GM21619 (cell line): Measurements from ENCODE around the gene AKT1.

Source experiments
- ATAC-seq: cut with Tn5 transposase; IDR thresholded peaks from one replicate; pipeline ENCODE4 v1.9.1; 2021; ENCODE audit not compliant: unreplicated experiment

The AKT1 gene

DNA sequence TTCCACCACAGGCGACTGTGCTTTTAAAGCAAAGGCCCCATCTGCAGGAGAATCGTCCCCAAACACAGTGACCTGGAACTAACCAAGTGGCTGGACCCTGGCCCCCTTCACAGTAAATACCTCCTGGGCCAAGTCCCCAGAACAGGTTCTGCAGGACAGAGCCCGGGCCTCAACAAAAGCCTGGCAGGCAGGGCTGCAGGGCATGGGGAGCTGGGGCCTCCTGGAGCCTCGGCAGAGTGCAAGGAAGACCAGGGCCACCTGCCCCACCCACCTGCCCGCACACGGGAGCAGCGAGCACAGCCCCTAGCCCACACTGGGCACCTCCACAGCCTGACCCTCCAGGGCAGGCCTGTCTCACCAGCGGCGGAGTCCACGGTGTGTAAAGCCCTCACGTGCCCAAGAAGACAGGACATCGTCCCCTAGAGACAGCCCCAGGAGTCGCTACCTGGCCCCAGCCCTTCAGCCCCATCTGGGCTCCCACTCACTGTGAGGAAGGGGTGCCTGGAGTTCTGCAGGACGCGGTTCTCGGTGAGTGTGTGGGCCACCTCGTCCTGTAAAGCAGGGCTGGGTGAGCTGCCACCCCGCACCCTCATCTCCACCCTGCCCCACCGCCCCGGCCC, 21.0 kb downstream of the AKT1 start:
- no peak for ATAC-seq

GRCh38 chr14:104773505-104774452, 21.8 kb downstream of the AKT1 start:
- no peak for ATAC-seq

DNA sequence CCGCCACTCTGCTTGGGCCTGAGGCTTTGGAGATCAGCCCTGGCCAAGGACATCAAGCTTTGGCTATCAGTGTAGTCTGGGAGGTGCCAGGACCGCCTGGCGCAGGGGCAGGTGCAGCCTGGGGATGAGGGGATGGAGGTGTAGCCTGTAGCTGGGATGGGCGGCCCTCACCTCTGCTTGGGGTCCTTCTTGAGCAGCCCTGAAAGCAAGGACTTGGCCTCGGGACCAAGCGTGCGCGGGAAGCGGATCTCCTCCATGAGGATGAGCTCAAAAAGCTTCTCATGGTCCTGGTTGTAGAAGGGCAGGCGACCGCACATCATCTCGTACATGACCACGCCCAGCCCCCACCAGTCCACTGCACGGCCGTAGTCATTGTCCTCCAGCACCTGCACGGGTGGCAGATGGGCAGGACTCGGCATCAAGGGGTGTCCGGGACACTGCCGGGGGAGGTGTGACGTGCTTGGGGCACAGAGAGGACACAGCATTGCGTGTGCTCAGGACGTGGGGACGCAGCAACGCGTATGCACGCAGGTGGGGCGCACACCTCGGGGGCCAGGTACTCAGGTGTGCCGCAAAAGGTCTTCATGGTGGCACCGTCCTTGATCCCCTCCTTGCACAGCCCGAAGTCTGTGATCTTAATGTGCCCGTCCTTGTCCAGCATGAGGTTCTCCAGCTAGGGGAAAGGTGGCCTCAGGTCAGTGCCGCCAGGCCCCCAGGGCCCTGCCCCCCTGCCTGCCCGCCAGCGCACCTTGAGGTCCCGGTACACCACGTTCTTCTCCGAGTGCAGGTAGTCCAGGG, 22.6 kb downstream of the AKT1 start:
- ATAC-seq, result no peak

DNA sequence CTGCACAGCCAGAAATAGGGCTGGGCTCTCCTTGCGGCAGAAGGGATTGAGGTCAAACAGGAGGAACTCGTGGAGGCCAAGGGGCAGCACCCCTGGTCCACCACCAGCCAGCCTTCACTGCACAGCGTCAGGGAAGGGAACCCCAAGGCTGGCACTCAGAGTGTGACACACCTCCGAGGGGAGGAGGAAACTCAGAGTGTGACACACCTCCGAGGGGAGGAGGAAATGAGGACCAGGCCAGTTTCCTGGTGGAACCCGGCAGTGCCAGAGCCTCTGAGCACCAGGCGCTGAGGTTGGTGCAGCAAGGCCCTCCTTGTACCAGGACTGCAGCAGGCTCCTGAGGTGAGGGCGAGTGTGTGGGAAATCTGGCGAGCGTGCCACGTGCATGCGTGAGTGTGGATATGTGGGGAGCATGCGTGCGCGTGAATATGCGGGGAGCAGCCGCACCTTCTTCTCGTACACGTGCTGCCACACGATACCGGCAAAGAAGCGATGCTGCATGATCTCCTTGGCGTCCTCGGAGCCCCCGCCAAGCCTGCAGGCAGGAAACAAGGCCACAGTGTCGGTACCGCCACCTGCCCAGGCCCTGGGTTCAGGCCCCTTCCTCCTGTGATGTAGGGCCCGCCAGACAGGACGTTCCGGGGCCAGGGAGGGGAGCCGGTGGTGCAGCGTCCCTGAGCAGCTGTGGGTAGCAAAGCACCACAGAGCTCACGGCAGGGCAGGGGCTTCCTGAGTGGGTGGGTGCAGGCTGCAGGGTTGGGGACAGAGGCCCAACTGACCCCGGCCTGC, 23.4 kb downstream of the AKT1 start:
- no peak for ATAC-seq

DNA sequence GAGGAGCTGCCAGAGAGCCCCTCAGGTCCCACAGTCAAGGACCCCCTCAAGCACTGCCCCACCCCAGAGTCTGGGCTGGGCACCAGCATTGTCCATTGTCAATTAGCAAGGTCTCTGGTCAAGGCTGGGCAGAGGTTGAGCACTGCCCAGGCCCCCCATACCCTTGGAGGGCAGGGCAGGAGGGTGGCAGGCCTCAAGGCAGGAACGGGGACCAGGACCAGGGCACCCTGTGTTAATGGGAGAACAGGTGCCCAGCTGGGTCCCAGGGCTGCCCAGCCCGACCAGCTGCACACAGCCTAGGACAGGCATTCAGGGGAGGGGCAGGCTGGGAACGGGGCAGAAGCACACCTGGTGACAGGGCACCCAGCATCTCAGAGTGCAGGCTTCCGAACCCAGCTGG, 24.2 kb downstream of the AKT1 start:
- no peak for ATAC-seq

GRCh38 chr14:104770851-104771272, 24.7 kb downstream of the AKT1 start:
- ATAC-seq, result no peak

- ATAC-seq, result no peak
Measured at GRCh38 chr14:104770072-104770579, 25.4 kb downstream of the AKT1 start.

DNA sequence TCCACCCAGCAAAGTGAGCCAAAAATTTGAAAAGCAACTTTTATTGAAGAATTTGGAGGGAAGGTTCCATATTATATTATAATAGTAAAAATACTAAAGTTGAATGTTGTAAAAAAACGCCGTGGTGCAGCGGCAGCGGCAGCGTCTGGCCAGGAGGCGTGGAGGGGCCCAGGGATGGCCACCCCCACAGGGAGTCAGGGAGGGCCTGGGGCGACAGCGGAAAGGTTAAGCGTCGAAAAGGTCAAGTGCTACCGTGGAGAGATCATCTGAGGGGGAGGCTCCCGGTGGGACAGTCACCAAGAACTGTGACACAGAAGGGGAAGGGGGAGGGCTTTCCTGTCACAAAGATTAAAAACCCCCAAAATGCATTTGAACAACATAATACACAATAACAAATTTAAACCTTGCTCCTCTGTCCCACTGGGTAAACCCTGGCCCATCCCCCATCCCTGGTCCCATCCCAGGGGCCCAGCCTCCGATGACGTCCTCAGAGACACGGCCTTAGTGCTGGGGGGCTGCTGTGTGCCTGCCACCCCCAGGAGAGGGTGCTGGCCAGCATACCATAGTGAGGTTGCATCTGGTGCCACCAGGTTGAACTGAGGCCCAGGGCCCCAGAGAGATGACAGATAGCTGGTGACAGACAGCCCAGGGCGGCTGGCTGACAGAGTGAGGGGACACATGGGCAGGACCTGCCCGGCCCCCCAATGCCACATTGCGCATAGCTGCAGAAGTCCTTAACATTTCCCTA, 26.1 kb downstream of the AKT1 start:
- no peak for ATAC-seq

DNA sequence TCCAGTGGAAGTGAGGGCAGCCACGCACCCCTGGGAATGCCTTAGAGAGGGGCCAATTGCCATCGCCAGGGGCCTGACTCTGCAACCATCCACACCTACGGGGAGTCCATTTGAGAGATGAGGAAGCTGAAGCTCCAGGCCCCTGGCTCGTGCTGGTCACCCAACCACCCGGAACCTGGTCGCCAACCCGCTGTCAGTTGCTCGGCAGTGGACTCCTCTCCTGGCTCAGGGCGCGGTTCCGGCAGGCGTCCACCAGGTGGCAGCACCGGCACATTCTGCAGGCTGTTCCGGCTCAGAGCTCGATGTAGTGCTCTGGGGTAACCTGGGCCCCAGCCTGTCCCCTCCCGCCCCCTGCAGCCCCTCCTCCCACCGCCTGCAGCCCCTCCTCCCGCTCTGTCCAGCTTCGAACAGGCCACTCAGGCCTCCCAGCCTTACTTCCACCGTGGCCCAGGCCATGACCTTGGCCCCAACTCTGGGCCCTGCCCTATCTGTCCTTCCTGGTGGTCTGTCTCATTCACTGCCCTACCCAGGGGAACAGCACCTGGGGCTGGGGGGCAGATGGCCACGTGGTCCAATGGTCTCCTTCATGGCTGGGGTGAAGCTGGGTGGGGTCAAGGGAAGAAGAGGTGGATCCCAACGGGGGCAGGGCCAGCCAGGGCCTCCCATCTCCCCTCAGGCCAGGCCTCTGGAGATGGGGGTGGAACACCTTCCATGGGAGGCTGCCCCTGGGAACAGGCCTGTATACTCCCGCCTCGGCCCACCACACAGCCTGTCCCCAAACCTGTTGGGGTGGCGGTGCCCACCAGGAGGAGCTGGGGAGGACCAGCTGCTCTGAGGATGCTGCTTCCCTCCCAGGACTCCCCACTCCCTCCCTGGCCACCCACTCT, 26.9 kb downstream of the AKT1 start:
- peak; percentile 87 for ATAC-seq

- ATAC-seq, result no peak
Measured at GRCh38 chr14:104767634-104767918, 28.0 kb downstream of the AKT1 start.

DNA sequence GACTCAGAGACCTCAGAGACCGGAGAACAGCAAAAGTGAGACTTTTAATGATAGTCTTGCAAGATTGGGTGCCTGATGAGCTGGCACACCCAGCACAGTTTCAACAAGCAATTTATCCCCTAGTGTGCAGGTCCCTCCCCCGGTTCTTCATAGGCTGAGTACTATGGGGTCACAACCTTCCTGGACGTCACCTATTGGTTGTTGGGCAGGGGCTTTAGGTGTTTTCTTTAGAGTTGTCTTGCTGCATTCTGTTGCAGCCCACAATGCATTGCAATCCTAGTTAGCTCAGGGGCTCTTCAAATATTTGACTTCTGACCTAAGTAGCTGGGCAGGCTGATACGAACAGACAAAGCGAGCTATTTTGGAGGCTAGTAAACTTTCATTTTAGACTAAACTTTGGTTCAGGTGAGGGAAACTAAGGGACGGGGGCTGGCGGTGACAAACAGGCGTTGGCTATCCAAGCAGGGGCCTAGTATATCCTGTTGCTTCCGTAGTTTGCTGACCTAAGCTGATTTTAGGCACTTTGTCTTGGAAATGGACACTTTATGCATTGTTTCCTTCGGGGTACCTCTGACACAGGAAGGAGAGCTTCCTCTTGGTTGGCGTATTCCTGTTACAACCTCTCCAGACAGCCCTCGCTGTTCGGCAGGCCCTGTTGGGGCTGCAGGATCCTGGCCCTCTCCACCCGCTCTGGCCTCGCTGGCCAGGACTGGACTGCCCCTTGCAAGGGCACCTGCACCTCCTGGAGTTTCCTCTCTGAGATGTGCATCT, 28.5 kb downstream of the AKT1 start:
- no peak for ATAC-seq

GRCh38 chr14:104766256-104766862, 29.2 kb downstream of the AKT1 start:
- ATAC-seq, result no peak

DNA sequence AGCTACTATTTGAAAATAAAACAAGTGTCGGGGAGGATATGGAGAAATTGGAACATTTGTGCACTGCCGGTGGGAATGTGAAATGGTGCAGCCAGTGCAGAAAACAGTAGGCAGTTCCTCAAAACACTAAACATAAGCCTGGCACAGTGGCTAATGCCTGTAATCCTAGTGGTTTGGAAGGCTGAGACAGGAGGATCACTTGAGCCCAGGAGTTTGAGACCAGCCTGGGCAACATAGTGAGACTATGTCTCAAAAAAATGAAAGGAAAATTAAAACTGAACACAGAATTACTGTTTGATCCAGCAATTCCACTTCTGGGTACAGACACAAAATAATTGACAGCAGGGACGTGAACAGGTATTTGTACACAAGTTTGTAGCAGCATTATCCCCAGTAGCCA, 30.0 kb downstream of the AKT1 start:
- ATAC-seq, result no peak

DNA sequence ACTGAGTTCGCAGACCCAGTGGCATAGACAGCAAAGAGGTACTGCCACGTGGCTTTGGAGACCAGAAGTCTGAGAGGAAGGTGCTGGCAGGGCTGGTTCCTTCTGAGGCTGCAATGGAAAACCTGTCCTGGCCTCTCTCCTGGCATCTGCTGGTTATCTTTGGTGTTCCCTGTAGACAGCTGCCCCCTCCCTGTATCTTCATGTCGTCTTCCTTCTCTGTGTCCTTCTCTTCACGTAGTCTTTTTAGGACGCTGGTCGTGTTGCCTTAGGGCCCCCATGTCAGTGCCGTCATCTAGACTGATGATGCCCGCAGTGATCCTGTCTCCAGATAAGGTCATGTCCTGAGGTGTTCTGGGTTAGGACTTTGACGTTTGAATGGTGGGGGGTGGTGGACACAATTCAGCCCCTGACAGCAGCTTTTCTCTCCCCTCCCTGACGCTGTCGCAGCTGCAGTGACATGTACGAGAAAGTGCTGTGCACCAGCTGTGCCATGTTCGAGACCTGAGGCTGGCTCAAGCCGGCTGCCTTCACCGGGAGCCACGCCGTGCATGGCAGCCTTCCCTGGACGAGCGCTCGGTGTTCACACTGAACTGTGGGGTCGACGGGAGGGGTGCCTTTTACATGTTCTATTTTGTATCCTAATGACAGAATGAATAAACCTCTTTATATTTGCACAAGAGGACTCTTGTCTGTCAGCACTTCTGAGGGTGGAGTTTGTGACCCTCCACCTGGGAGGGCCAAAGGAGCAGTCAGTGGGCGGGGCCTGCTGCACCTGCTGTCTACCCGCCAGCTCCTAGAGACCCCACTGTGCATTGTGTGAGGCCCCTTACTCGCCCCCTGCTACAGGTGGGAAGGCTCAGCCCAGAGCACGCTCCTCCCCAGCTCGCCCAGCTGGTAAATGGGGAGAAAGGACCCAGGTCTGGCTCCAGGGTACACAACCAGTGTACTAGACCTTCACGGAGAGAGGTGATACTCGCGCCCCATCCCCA, 36.3 kb downstream of the AKT1 start:
- no peak for ATAC-seq

DNA sequence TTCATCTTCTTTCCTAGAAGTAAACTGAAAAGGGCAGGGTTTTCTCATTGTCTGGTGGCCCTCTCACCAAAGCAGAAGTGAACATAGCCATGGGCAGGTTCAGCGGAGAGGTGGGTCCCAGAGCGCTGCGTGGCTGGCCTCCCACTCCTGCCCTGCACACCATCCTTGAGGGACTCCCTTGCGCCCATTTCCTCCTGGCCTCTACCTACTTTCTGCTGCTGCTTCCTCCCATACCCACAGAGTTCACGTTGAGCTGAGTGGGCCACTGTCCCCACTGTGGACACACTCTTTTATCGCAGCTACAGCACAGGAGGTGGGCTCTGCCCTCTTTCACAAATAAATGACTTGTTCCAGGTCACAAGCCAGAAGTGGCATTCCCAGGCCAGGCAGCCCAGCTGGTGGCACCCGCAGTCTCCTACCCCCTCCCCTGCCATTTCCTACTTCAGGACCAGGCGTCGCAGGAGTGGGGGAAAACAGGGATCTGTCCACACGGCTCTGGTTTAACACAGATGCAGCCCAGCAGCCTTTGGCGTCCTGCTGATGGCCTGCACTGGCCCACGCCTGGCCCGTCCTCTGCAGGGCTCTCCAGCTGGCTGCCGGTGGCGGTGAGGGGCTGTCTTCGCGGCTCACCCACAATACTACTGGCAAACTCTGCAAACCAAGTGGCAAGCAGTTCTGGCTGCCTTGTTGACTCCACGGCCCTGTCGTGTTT, 37.7 kb downstream of the AKT1 start:
- ATAC-seq, result no peak

DNA sequence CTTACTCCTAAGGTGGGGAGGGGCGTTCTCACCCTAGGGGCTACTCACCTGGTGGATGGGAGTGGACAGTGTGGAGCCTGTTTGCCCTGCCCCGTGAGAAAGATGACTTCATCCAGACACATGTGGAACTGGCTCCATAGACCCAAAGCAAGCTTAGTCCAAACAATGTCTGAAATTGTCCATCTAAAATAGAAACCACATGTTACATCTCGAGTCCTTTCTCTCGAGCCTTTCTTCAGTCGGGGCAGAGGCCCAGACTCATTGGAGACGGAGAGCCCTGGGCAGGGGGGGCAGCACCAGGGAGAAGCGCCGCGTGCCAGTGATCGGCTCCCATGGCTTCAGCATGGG, 38.3 kb downstream of the AKT1 start:
- ATAC-seq, result no peak
